ENCODE data around the gene DNAH7.
"Not testable (repeated sequence)": the region's sequence is repeated elsewhere in the genome, so short reads cannot be mapped to it uniquely, and the experiment has no call there.

Gene DNAH7

DNA sequence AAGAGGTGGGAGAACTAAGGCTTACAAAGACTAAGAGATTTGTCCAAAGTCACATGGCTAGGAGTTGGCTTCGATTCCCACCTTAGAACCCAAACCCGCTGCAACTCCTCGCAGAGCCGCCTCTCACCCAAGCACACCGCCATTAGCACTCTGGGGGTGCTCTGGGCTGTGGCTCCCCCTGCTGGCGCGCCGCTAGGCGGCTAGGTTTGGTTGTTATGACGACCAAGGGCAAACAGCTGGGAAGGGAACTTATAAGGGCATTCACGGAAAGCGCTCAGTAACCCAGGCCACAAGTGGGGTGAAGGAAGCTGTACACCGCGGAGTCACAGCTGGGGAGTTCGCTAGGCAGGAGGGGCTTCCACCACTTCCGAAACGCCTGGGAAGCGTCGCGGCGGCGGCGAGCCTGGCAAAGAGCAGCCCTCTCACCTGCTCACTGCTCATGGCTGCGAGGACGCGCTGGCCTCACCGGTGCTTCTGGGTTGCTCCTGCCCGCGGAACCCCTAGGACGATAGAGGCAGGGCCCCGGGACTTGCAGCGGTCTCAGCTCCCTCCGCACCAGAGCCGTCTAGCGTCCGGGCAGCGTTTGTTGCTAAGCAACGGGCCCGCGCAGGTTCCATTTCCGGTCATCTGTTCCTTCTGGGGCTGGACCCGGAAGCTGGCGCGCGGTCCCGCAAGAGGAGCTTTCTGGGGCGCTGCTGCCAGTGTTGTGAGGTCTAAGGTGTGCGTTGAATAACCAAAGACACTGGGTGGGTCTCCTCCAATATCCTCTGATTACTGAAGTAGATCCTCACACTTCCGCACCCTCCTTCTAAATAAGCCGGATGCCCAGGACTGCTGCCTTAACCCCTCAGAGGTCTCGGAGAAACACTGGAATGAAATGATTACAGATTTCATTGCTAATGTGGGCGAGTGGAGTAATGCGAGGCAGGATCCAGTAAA, at the start of gene DNAH7:
Gene DNAH7 (minus strand): TSS at position 567 of the 939 bp plus-strand sequence. CDS start 126 bp downstream, at position 441.
- DNase-seq, result peak; percentile 67

DNA sequence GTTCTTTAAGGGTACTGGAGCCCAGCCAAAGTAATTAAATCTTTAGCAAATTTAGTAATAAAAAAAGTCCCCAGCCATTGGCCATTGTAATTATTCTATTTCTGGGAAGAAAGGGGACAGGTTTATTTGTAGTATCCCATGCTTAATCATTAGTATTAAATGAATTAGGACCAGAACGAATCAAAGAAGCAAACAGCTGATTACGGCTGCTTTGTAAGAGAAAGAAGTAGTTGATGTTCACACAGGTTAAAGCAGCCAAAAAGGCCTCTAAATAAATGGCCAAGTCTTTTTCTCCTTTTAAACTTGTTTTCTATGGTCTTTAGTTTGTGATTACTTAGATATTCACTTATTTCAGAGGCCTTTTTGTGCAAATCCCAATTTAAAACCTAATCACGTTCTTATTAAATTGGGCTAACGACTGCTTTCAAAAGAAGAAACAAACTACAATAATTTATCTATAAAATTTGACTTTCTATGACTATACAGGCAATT, 48.6 kb upstream of the DNAH7 start:
- DNase-seq, result no peak

DNA sequence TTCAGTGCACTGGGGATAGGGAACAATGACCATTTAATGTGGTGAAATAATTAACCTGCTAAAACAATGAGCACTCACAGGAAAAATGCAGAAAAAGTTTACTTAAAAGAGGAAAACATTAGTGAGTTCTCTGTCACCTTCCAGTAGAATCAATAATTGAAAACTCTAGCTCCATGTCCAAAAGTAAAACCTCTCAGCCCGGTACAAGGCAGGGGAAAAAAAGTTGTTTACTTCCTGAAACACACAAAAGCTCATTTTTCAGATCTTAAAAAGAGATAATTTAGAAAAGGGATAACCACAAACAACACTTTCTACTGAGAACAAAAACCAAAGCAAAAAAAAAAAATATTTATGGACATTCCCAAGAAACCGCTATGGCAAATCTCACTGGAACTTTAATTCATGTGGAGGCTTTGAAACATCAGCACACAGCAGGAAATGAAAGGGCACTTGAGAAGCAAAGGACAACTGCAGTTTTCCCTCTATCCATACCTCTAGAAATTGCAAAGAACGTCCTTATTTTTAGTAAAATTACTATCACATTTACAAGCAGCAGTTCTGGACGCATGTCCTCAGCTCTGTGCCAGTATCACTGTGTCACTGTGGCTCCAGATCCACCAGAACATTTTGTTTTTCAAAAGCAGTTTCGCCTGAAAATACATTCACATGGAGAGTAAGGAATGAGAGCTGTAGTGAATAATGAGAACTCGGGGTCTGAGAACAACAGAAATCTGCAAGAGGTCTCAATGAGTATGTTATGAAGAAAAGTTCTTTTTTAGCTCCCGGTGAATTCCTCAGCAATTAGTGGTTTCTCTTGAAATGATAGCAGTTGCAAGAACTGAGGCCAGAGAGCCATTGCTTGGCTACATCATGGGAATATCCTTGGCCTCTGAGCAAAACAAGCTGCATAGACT, 44.7 kb upstream of the DNAH7 start:
- DNase-seq, result no peak

- no peak for DNase-seq
Measured at GRCh38 chr2:196112418-196113034, 43.9 kb upstream of the DNAH7 start.

GRCh38 chr2:196108604-196109003, 40.0 kb upstream of the DNAH7 start:
- no peak for DNase-seq

GRCh38 chr2:196105951-196106350, 37.3 kb upstream of the DNAH7 start:
- no peak for DNase-seq

GRCh38 chr2:196104066-196104465, 35.4 kb upstream of the DNAH7 start:
- no peak for DNase-seq

DNA sequence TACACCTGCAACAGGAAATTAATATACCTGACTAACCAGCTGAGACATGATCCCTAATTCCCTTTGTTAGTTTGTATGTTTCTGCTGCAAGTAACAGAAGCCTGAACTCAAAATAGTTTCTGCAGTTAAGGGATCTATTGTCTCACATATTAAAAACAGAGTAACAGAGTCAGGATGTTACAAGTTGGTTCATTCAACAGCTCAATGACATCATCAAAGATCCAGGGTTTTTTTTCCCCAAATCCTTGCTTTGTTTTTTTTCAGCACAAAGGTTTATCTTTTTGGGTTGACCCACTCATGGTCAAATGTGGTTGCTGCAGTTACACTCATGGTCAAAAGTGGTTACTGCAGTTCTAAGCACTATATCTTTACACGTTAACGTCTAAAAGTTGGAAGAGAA, 35.0 kb upstream of the DNAH7 start:
- DNase-seq, result no peak

GRCh38 chr2:196101325-196101991, 32.8 kb upstream of the DNAH7 start:
- DNase-seq, result no peak

- DNase-seq, result no peak
Measured at GRCh38 chr2:196099916-196100315, 31.3 kb upstream of the DNAH7 start.

GRCh38 chr2:196097864-196098660, 29.4 kb upstream of the DNAH7 start:
- DNase-seq, result no peak

DNA sequence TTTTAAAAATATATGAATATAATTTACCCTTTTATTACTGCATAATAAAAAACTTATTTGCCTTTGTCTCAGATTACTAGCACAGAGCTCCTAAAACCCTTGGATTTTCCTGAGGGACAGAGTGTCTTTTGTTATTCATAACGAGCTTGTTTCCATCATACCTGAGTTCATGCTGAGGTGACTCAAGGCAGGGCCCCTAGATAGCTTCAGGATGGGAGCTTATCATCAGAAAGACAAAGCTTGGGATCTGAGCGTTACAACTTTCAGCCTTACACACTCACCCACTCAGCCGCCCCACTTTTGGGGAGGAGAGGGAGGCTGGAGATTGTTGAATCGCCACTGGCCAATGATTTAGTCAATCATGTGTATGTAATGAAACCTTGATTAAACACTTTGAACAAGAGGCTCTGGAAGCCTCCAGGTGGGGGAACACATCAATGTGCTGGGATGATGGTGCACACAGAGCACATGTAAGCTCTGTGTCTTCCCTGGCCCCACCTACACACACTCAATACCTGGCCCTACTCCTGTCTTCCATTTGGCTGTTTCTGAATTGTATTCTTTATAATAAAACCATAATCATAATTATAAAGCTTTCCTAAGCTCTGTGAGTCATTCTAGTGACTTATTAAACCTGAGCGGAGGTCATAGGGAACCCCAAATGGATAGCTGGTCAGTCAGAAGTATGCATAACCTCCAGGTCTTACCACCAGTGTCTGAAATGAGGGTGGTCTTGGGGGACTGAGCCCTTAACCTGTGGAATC, 28.5 kb upstream of the DNAH7 start:
- DNase-seq, result no peak

DNA sequence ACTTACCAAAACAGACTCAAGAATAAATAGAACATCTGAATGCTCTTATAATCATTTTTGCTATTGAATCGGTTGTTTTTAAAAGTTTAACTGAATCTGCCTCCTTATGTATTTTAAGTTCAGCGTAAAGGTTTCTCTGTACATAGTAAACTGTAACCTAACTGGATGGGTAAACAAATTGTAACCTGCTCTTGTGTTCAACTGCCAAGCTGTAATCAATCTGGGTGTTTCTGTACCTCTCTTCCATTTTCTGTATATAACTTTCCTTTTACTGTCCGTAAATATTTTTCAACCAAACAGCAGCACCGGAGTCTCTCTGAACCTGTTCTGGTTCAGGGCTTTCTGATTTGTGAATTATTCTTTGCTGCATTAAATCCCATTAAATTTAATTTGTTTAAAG, 27.6 kb upstream of the DNAH7 start:
- DNase-seq, result no peak

DNA sequence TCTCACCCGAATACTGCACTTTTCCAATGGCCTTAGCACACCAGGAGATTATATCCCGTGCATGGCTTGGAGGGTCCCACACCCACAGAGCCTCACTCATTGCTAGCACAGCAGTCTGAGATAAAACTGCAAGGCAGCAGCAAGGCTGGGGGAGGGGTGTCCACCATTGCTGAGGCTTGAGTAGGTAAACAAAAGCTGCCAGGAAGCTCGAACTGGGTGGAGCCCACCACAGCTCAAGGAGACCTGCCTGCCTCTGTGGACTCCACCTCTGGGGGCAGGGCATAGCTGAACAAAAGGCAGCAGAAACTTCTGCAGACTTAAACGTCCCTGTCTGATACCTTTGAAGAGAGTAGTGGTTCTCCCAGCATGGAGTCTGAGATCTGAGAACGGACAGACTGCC, 20.8 kb upstream of the DNAH7 start:
- not testable (repeated sequence) for DNase-seq

DNA sequence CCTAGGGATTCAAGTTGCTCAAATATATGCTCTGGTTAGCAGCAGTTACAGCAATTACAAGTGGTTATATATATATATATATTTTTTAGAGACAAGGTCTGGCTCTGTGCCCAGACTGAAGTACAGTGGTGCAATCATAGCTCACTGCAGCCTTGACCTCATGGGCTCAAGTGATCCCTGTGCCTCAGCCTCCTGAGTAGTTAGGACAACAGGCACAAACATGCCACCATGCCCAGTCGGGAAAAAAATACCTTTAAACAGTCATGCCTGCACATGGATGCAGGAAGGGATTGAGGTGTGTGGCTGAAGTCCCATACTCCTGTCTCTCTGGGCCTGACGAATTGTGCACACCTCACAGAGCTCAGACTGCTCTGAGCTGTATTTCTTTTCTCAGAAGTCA, 19.6 kb upstream of the DNAH7 start:
- DNase-seq, result peak; percentile 8

GRCh38 chr2:196086517-196087368, 18.1 kb upstream of the DNAH7 start:
- DNase-seq, result no peak

GRCh38 chr2:196083601-196084000, 15.0 kb upstream of the DNAH7 start:
- DNase-seq, result no peak

DNA sequence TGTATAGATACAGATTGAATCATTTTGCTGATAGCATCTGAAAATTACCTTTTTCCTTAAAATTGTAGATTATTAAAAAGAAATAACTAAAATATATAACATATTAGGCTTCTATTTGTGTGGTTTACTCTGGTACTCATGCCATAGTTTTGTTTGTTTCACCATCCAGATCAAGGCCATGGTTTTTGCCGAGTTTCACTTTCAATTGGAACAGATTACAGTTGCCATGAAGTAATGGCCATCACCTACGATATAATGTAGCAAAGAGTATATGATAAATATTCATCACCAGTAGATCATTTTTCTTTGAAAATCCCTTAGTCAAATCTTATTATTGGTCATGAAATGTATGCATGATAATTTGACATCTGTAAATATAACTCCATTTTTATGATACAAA, 11.9 kb upstream of the DNAH7 start:
- DNase-seq, result no peak

GRCh38 chr2:196079052-196079451, 10.4 kb upstream of the DNAH7 start:
- DNase-seq, result no peak

GRCh38 chr2:196077821-196078220, 9.2 kb upstream of the DNAH7 start:
- DNase-seq, result no peak
